Erythroblast (primary cell): ENCODE measurements around the gene SBF2.

Experiments
- GATA1 ChIP-seq: IDR thresholded peaks from 2 replicates; pipeline ENCODE4 v1.6.1; 2011; ENCODE audit warnings: low read depth, mild to moderate bottlenecking, control low read depth, low read length, moderate library complexity
- POLR2A ChIP-seq: IDR thresholded peaks from 2 replicates; pipeline ENCODE4 v1.6.1; 2011; ENCODE audit warnings: mild to moderate bottlenecking, low read length

DNA sequence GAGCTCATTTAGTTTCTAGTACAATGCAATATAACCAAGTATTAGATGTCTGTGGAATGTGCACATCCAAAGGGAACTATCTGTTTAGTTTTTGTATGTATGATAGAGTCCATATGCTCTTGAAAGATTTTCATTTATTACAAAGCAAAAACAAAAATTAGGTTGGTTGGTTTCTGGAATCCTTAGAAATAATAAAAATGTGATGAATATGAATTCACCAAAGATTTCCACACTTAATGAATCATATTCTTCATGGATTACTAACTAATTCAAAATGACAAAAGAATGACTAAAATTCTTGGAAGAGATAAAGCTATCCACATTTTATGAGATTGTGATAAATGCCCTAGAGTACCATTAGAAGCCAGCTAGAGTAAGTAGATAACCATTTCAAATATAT, 261.1 kb downstream of the SBF2 start:
- TF ChIP-seq POLR2A (no peak), GATA1 (no peak)
